ENCODE data around the gene SVEP1.

Gene SVEP1

DNA sequence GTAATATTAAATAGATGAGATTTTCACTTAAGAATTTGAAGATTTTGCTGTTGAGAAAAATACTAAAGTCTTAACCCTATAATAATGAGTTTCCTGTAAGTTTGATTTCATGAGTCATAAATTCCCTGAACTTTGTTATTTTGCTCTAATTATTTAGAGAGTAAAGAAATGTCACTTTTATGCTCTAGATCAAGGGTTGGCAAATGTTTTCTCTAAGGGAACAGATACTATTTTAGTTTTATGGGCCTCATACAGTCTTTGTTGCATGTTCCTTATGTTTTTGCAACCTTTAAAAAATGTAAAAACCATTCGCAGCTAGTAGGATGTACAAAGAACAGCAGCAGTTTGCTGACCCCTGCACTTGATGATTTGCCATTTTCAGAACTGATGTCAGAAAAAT, 241.4 kb downstream of the SVEP1 start:
- no peaks in the 10 kb centered on the region for H3K27me3 ChIP-seq (replicated peaks; ENCODE audit: control insufficient read depth, insufficient read depth, low read length, poor library complexity, severe bottlenecking)
- no peak overlapping the region for H3K4me3 ChIP-seq (ENCODE audit: insufficient read depth, low read depth, low read length, poor library complexity, severe bottlenecking)
- H3K36me3 ChIP-seq (ENCODE audit: control insufficient read depth, insufficient read depth, low read length): no peaks in the 10 kb centered on the region
- H3K9me3 ChIP-seq (ENCODE audit: control insufficient read depth, low read length): no peaks in the 10 kb centered on the region
- H3K27ac ChIP-seq (ENCODE audit: insufficient read depth, low read length, poor library complexity, severe bottlenecking): no peak overlapping the region
- no peak for DNase-seq
- no peaks in the 10 kb centered on the region for H3K4me1 ChIP-seq (ENCODE audit: control insufficient read depth, insufficient read depth, low read length, poor library complexity, severe bottlenecking)

DNA sequence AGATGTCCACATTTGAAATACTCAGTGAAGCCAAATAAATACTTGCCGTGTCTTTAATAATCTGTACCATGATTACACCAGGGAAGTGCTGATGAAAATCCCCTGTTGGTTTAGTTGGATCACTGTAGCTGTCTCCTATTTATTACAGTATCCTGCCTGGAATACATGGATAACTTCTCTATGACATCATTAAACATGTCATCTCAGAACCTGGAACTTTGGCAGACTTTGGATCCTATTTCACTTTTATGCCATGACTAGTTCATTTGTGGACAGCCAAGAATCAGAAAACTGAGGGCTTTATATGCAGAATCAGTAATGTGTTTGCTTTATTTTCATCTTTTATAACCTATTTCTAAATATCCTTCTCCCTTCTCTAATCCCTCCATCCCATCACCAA, 241.8 kb downstream of the SVEP1 start, which contains the start of gene TXNDC8:
TSS of gene TXNDC8 (minus strand) at position 137 of the 400 bp plus-strand sequence.
- Histone ChIP-seq H3K4me3 (ENCODE audit: insufficient read depth, low read depth, low read length, poor library complexity, severe bottlenecking) (no peak within 1 kb of the TSS), H3K36me3 (ENCODE audit: control insufficient read depth, insufficient read depth, low read length) (no peaks in the 10 kb centered on the region), H3K27ac (ENCODE audit: insufficient read depth, low read length, poor library complexity, severe bottlenecking) (no peak within 1 kb of the TSS), H3K4me1 (ENCODE audit: control insufficient read depth, insufficient read depth, low read length, poor library complexity, severe bottlenecking) (no peaks in the 10 kb centered on the region), H3K9me3 (ENCODE audit: control insufficient read depth, low read length) (no peaks in the 10 kb centered on the region), H3K27me3 (replicated peaks; ENCODE audit: control insufficient read depth, insufficient read depth, low read length, poor library complexity, severe bottlenecking) (no peaks in the 10 kb centered on the region)
- DNase-seq: no peak

DNA sequence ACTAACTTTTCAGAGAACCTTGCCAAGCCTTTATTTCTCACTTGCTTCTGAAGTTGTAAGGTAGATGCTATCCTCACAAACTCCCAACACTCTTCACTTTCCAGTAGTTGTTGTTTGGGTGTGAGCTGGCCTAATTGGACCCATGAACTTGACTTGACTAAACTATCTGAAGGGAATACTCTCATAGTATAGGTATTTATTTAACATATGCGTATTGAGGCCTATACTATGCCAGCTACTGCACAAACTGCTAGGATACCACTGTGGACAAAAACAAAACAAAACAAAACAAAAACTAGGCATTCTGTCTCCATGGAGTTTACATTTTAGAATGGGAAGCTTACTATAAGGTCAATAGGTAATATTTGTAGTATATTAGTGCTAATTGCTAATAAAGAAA, 243.2 kb downstream of the SVEP1 start:
- Histone ChIP-seq H3K27me3 (replicated peaks; ENCODE audit: control insufficient read depth, insufficient read depth, low read length, poor library complexity, severe bottlenecking) (no peaks in the 10 kb centered on the region), H3K9me3 (ENCODE audit: control insufficient read depth, low read length) (no peaks in the 10 kb centered on the region), H3K27ac (ENCODE audit: insufficient read depth, low read length, poor library complexity, severe bottlenecking) (no peak overlapping the region), H3K4me3 (ENCODE audit: insufficient read depth, low read depth, low read length, poor library complexity, severe bottlenecking) (no peak overlapping the region), H3K36me3 (ENCODE audit: control insufficient read depth, insufficient read depth, low read length) (no peaks in the 10 kb centered on the region), H3K4me1 (ENCODE audit: control insufficient read depth, insufficient read depth, low read length, poor library complexity, severe bottlenecking) (no peaks in the 10 kb centered on the region)
- DNase-seq: no peak

DNA sequence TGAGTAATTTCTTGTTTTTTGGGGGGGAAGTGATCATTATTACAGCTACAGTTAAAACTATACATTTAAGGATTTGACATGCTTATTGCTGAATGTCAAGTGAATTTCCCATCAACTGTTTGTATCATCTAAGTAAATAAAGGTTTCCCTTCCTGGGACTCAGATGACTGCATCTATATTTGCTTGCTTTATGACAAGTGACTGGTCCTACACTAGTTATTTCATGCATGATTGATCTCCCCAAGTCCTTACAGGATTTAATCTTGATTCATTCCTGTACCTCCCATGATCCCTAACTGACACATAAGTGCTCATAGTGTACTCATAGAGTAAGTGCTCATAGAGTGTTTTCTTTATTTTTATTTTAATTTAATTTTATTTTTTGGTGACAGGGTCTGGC, 244.7 kb downstream of the SVEP1 start:
- H3K4me1 ChIP-seq (ENCODE audit: control insufficient read depth, insufficient read depth, low read length, poor library complexity, severe bottlenecking): no peaks in the 10 kb centered on the region
- H3K9me3 ChIP-seq (ENCODE audit: control insufficient read depth, low read length): no peaks in the 10 kb centered on the region
- no peak overlapping the region for H3K4me3 ChIP-seq (ENCODE audit: insufficient read depth, low read depth, low read length, poor library complexity, severe bottlenecking)
- H3K36me3 ChIP-seq (ENCODE audit: control insufficient read depth, insufficient read depth, low read length): no peaks in the 10 kb centered on the region
- no peak overlapping the region for H3K27ac ChIP-seq (ENCODE audit: insufficient read depth, low read length, poor library complexity, severe bottlenecking)
- no peaks in the 10 kb centered on the region for H3K27me3 ChIP-seq (replicated peaks; ENCODE audit: control insufficient read depth, insufficient read depth, low read length, poor library complexity, severe bottlenecking)
- DNase-seq: no peak

DNA sequence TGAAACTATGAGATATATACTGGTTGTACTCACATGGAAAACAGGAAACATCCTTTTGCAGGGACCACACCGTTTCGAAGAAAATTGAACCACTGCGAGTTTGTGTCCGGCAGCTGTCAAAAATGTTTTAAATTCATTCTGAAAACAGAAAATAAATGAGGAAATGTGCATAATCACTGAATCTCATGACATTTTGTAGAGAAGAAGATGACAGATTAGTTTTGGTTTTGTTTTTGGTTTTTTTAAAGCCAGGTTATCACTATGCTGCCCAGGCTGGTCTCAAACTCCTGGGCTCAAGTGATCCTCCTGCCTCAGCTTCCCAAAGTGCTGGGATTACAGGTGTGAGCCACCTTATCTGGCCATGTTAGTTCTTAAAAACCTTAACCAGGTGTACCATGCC, 245.4 kb downstream of the SVEP1 start:
- Histone ChIP-seq H3K9me3 (ENCODE audit: control insufficient read depth, low read length) (no peaks in the 10 kb centered on the region), H3K36me3 (ENCODE audit: control insufficient read depth, insufficient read depth, low read length) (no peaks in the 10 kb centered on the region), H3K27me3 (replicated peaks; ENCODE audit: control insufficient read depth, insufficient read depth, low read length, poor library complexity, severe bottlenecking) (no peaks in the 10 kb centered on the region), H3K4me1 (ENCODE audit: control insufficient read depth, insufficient read depth, low read length, poor library complexity, severe bottlenecking) (no peaks in the 10 kb centered on the region), H3K27ac (ENCODE audit: insufficient read depth, low read length, poor library complexity, severe bottlenecking) (no peak overlapping the region), H3K4me3 (ENCODE audit: insufficient read depth, low read depth, low read length, poor library complexity, severe bottlenecking) (no peak overlapping the region)
- DNase-seq: no peak

DNA sequence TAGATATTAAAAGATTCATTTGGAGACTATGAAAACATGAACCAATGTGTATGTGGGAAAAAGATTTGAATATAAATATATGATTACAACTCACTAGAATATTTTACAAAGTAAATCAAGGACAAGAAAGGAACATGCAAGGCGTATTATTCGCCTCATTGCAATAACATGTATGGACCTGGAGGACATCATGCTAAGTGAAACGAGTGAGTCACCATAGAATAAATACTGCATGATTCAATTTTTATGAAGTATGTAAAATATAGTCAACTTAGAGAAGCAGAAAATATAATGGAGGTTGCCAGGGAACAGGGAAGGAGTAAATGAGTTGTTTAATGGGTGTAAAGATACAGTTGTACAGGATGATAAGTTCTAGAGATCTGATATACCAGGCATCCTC, 246.8 kb downstream of the SVEP1 start:
- Histone ChIP-seq H3K27me3 (replicated peaks; ENCODE audit: control insufficient read depth, insufficient read depth, low read length, poor library complexity, severe bottlenecking) (no peaks in the 10 kb centered on the region), H3K4me3 (ENCODE audit: insufficient read depth, low read depth, low read length, poor library complexity, severe bottlenecking) (no peak overlapping the region)

DNA sequence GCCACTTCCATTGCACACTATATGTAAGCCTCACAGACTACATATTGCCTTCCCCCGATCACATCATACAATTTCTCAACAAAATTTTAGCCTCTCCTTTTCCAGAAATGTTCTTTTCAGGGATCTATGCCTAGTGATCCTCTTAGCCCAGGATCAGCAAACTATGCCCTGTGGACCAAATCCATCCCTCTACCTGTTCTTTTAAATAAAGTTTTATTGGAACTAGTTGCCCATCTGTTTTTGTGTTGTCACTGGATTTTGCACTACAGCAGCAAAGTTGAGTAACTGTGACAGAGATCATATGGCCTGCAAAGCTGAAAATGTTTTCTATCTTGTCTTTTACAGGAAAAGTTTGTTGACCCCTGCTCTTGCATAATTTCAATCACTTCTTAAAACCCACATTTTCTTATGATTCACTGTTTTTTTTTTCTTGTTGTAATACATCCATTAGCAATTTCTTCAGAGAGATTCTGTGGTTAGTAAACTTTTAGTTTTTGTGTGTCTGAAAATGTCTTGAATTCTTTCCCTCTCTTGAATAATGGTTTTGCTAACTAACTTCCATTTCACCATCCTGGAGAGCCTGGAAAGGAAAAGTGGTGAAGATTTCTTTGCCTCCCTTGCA, 248.9 kb downstream of the SVEP1 start:
- Histone ChIP-seq H3K4me1 (ENCODE audit: control insufficient read depth, insufficient read depth, low read length, poor library complexity, severe bottlenecking) (no peaks in the 10 kb centered on the region), H3K4me3 (ENCODE audit: insufficient read depth, low read depth, low read length, poor library complexity, severe bottlenecking) (no peak overlapping the region), H3K27me3 (replicated peaks; ENCODE audit: control insufficient read depth, insufficient read depth, low read length, poor library complexity, severe bottlenecking) (no peaks in the 10 kb centered on the region), H3K9me3 (ENCODE audit: control insufficient read depth, low read length) (no peaks in the 10 kb centered on the region), H3K36me3 (ENCODE audit: control insufficient read depth, insufficient read depth, low read length) (no peaks in the 10 kb centered on the region), H3K27ac (ENCODE audit: insufficient read depth, low read length, poor library complexity, severe bottlenecking) (no peak overlapping the region)
- no peak for DNase-seq

More for the DNA sequence above, 246.8 kb downstream of the SVEP1 start:
- Histone ChIP-seq H3K36me3 (ENCODE audit: control insufficient read depth, insufficient read depth, low read length) (no peaks in the 10 kb centered on the region), H3K27ac (ENCODE audit: insufficient read depth, low read length, poor library complexity, severe bottlenecking) (no peak overlapping the region), H3K4me1 (ENCODE audit: control insufficient read depth, insufficient read depth, low read length, poor library complexity, severe bottlenecking) (no peaks in the 10 kb centered on the region), H3K9me3 (ENCODE audit: control insufficient read depth, low read length) (no peaks in the 10 kb centered on the region)
- DNase-seq: no peak

DNA sequence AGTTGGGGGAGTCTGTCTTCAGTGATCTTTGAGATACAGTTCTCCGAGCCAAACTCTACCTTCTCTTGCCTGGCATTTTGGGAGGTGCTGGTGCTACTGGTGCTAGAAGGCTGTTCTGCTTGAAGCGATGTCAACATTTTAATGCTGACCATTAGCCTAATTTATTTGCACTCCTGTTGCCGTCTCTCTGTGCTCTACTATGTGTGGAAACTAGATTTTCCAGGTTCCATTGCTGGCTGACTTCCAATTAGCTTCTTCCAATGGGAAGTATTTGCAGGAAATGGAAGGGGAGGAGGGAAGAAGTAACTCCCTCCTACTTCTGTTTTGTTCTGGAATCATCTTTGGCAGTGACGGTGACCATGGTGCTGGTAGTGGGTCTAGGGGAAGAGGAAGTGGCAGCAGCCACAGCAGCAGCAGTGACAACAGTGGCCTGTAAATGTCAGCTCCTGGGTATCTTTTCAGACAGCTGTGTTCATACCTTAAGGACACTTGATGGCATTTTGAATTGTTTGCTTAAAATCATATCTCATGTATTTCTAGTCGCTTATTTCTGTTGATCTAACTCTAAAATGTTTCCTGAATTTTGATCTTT, 249.8 kb downstream of the SVEP1 start:
- H3K4me1 ChIP-seq (ENCODE audit: control insufficient read depth, insufficient read depth, low read length, poor library complexity, severe bottlenecking): no peaks in the 10 kb centered on the region
- no peaks in the 10 kb centered on the region for H3K9me3 ChIP-seq (ENCODE audit: control insufficient read depth, low read length)
- H3K4me3 ChIP-seq (ENCODE audit: insufficient read depth, low read depth, low read length, poor library complexity, severe bottlenecking): no peak overlapping the region
- no peak overlapping the region for H3K27ac ChIP-seq (ENCODE audit: insufficient read depth, low read length, poor library complexity, severe bottlenecking)
- H3K27me3 ChIP-seq (replicated peaks; ENCODE audit: control insufficient read depth, insufficient read depth, low read length, poor library complexity, severe bottlenecking): no peaks in the 10 kb centered on the region
- H3K36me3 ChIP-seq (ENCODE audit: control insufficient read depth, insufficient read depth, low read length): no peaks in the 10 kb centered on the region
- DNase-seq: no peak

DNA sequence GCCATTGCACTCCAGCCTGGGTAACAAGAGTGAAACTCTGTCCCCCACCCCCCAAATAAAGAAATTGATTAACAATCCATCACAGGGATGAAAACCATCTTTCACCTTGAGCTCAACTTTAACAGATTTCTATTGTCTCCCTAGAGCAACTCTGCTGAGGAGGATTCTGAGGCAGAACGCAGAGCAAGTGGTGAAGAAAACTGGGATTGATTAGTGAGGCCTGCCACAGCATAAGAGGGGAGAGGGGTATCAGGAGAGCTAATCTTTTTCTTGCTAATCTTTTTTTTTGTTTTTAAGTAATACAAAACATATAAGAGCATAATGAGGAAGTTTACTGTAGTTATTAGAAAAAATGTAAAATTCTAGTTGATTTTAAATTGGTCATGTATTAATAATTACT, 250.8 kb downstream of the SVEP1 start:
- Histone ChIP-seq H3K27ac (ENCODE audit: insufficient read depth, low read length, poor library complexity, severe bottlenecking) (no peak overlapping the region), H3K27me3 (replicated peaks; ENCODE audit: control insufficient read depth, insufficient read depth, low read length, poor library complexity, severe bottlenecking) (no peaks in the 10 kb centered on the region), H3K9me3 (ENCODE audit: control insufficient read depth, low read length) (no peaks in the 10 kb centered on the region), H3K4me3 (ENCODE audit: insufficient read depth, low read depth, low read length, poor library complexity, severe bottlenecking) (no peak overlapping the region), H3K36me3 (ENCODE audit: control insufficient read depth, insufficient read depth, low read length) (no peaks in the 10 kb centered on the region), H3K4me1 (ENCODE audit: control insufficient read depth, insufficient read depth, low read length, poor library complexity, severe bottlenecking) (no peaks in the 10 kb centered on the region)
- DNase-seq: no peak

DNA sequence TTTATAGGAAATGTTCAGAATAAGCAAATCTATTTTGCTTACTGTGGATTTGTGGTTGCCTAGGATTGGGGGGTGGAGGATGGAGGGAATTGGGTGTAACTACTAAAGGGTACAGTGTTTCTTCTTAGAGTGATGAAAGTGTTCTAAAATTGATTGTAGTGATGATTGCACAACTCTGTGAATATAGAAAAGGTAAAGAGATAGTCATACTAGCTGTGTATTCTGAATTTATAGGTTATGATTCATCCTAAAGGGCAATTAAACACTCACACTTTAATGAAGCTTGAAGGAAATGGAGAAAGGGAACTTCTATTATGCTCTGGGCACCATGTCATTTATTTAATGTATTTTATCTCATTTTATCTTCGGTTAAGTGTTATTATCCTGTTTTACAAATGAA, 251.8 kb downstream of the SVEP1 start:
- no peak for DNase-seq
- no peaks in the 10 kb centered on the region for H3K4me1 ChIP-seq (ENCODE audit: control insufficient read depth, insufficient read depth, low read length, poor library complexity, severe bottlenecking)
- H3K27ac ChIP-seq (ENCODE audit: insufficient read depth, low read length, poor library complexity, severe bottlenecking): no peak overlapping the region
- H3K36me3 ChIP-seq (ENCODE audit: control insufficient read depth, insufficient read depth, low read length): no peaks in the 10 kb centered on the region
- H3K4me3 ChIP-seq (ENCODE audit: insufficient read depth, low read depth, low read length, poor library complexity, severe bottlenecking): no peak overlapping the region
- no peaks in the 10 kb centered on the region for H3K27me3 ChIP-seq (replicated peaks; ENCODE audit: control insufficient read depth, insufficient read depth, low read length, poor library complexity, severe bottlenecking)
- H3K9me3 ChIP-seq (ENCODE audit: control insufficient read depth, low read length): no peaks in the 10 kb centered on the region

Measured in effector memory CD4-positive, alpha-beta T cell (primary cell).